Measurements from ENCODE around the gene DHX38. TPM values are rescaled to one million over a fixed set of nuclear protein-coding genes. Genes with fewer than 3 reads are reported as not detected.
"Not testable (repeated sequence)": the region's sequence is repeated elsewhere in the genome, so short reads cannot be mapped to it uniquely, and the experiment has no call there.

Gene DHX38
- total RNA-seq, 1 donor from 2014 or later, result 31.6 TPM

DNA sequence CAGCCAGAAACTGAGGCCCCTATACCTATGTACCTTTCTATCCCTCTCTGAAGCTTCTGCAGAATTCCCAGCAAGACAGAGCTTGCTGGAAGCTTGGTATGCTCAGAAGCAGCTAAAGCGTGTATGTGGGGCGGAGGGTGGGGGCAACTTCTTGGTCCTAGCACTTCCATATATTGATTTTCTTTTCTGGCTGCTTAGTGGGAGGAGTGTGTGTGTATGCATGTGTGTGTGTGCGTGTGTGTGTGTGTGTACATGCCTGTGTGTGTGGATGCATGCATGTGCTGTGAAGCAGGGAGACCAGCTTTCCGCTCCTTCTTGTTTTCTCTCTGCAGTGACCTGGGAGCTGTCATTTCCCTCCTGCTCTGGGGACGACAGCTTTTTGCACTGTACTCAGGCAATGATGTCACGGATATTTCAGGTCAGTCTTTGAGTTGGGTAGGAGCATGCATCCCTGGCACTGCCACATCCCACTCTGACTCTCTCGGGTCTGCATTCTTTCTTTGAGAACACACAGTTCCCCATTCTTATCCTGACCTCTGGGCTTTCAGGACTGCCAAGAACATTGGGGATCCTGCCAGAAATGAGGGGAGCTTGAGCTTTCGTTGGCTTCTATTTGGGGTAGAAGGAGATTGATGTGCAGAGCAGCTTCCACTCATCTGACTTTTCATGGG lies 20.0 kb upstream of the DHX38 start:
- DNase-seq (ENCODE audit: low spot score), result no peak
- H3K36me3 Mint-ChIP-seq, result no peaks in the 10 kb centered on the region
- TF ChIP-seq CTCF (IDR thresholded peaks at IDR 0.05), result no peak
- TF ChIP-seq EZH2phosphoT487 (IDR thresholded peaks at IDR 0.05), result no peak
- no peak for TF ChIP-seq EZH2 (IDR thresholded peaks at IDR 0.05)
- no peak overlapping the region for H3K4me3 ChIP-seq
- H3K27ac ChIP-seq, result no peak overlapping the region
- H4K20me1 ChIP-seq (ENCODE audit: low read depth), result no peaks in the 10 kb centered on the region
- no peaks in the 10 kb centered on the region for H3K9me3 ChIP-seq (ENCODE audit: low read depth)
- H3K4me1 ChIP-seq, result peaks cover 20% of the 10 kb centered on the region
- H3K9ac ChIP-seq, result no peak overlapping the region
- no peak overlapping the region for H3K27ac Mint-ChIP-seq
- peak overlapping the region; percentile 93 for H2AFZ ChIP-seq (replicated peaks)
- no peak overlapping the region for H3K4me2 ChIP-seq
- no peak overlapping the region for H3K4me3 Mint-ChIP-seq
- H3F3A ChIP-seq (ENCODE audit: low read depth), result peaks cover 12% of the 10 kb centered on the region
- no peaks in the 10 kb centered on the region for H3K36me3 ChIP-seq
- H3K4me1 Mint-ChIP-seq, result peaks cover 6% of the 10 kb centered on the region
- H3K79me2 ChIP-seq (ENCODE audit: low read depth), result no peaks in the 10 kb centered on the region
- H3K27me3 Mint-ChIP-seq (ENCODE audit: insufficient read depth, low read depth), result peaks cover 2% of the 10 kb centered on the region
- H3K9me3 Mint-ChIP-seq, result no peaks in the 10 kb centered on the region
- H3K27me3 ChIP-seq, result no peaks in the 10 kb centered on the region

DNA sequence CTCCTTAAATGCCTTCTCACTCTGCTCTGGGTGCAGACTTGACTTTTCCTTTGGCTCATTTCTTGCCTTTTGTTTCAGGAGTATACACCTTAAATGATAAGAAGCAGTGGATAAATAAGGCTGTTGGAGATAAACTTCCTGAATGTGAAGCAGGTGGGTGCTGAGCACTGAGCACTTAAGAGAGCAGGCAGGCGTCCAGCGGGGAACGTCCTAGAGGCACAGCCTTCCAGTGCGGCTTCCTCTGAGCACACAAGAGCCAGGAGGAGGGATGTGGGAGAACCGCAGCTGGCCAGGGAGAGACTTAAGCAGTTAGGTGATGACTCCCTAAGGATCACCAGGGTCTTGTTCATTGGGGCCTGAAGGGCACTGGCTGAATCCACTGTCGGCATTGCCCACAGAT lies 18.6 kb upstream of the DHX38 start:
- H3K4me1 Mint-ChIP-seq; H3K27me3 Mint-ChIP-seq (ENCODE audit: insufficient read depth, low read depth); H3K9me3 Mint-ChIP-seq; H3K27ac ChIP-seq; H3K36me3 ChIP-seq; H3K27me3 ChIP-seq; H3K36me3 Mint-ChIP-seq; H3K79me2 ChIP-seq (ENCODE audit: low read depth); H3K4me3 ChIP-seq; H3K4me2 ChIP-seq; H3K9me3 ChIP-seq (ENCODE audit: low read depth); H2AFZ ChIP-seq (replicated peaks); H3K4me3 Mint-ChIP-seq; H3K27ac Mint-ChIP-seq; H3K9ac ChIP-seq; H4K20me1 ChIP-seq (ENCODE audit: low read depth); DNase-seq (ENCODE audit: low spot score): not testable (repeated sequence)
- Histone ChIP-seq H3K4me1 (peaks cover 20% of the 10 kb centered on the region), H3F3A (ENCODE audit: low read depth) (peaks cover 12% of the 10 kb centered on the region)

DNA sequence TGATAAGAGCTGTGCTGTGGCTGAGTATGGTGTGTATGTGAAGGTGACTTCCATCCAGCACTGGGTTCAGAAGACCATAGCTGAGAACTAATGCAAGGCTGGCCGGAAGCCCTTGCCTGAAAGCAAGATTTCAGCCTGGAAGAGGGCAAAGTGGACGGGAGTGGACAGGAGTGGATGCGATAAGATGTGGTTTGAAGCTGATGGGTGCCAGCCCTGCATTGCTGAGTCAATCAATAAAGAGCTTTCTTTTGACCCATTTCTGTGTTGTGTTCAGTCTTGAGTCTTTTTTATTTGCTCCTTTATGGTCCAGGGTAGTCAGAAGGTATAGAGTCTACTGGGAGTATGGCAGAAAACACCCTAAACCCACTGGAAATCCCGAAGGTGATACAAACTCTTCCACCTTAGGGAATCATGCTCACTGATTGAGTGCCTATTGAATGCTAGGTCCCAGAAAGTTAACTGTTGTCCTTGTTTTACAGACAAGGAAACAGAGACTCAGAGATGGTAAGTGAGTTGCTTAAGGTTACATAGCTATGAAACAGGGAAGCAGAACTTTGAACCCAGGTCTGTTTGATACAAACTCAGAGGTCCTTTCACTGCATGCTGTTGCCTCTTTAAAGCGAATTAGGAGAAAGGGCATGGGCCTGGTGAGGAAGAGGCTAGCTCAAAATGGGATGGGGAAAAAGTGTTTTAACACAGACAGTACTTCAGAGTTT lies 16.5 kb upstream of the DHX38 start:
- DNase-seq (ENCODE audit: low spot score); H3K27me3 Mint-ChIP-seq (ENCODE audit: insufficient read depth, low read depth); H3K9ac ChIP-seq; H3K4me3 Mint-ChIP-seq; H3K4me3 ChIP-seq; H3K27ac Mint-ChIP-seq; H3K36me3 Mint-ChIP-seq; H3K4me1 Mint-ChIP-seq; H3K27me3 ChIP-seq; H3K9me3 Mint-ChIP-seq; H3K79me2 ChIP-seq (ENCODE audit: low read depth); H2AFZ ChIP-seq (replicated peaks); H3K36me3 ChIP-seq; H3K27ac ChIP-seq; H3K9me3 ChIP-seq (ENCODE audit: low read depth); H4K20me1 ChIP-seq (ENCODE audit: low read depth); H3K4me2 ChIP-seq: not testable (repeated sequence)
- peaks cover 15% of the 10 kb centered on the region for H3K4me1 ChIP-seq
- peaks cover 11% of the 10 kb centered on the region for H3F3A ChIP-seq (ENCODE audit: low read depth)

DNA sequence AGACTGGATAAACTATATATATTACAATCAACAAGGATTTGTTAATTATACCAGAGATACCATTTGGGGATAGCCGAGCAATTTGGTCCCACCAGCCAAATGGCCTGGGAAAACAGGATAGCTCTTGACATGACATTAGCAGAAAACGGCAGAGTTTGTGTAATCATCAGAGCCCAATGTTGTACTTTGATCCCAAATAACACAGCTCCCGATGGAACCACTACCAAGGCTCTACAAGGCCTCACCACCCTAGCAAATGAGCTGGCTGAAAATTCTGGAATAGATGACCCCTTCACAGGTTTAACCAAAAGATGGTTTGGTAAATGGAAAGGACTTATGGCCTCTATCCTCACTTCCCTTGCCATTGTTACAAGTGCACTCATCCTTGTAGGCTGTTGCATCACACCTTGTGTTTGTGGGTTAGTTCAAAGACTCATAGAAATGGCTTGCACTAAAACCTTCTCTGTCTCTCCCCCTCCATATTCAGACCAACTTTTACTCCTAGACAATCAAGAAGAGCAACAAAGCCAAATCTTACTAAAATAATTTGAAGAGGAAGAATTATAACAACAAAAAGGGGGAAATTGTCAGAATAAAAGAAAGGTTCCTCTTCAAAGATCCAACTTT lies 9.8 kb upstream of the DHX38 start:
- Histone ChIP-seq H3K27me3 (no peaks in the 10 kb centered on the region), H3K4me3 (no peak overlapping the region), H3K9ac (no peak overlapping the region), H3K9me3 (ENCODE audit: low read depth) (no peaks in the 10 kb centered on the region), H2AFZ (replicated peaks) (no peak overlapping the region), H3K36me3 (no peaks in the 10 kb centered on the region), H3K4me2 (no peak overlapping the region), H3F3A (ENCODE audit: low read depth) (no peaks in the 10 kb centered on the region), H4K20me1 (ENCODE audit: low read depth) (no peaks in the 10 kb centered on the region), H3K27ac (no peak overlapping the region), H3K4me1 (no peaks in the 10 kb centered on the region), H3K79me2 (ENCODE audit: low read depth) (no peaks in the 10 kb centered on the region)
- Mint-ChIP-seq H3K27ac (no peak overlapping the region), H3K27me3 (ENCODE audit: insufficient read depth, low read depth) (peaks cover under 1% of the 10 kb centered on the region), H3K9me3 (no peaks in the 10 kb centered on the region), H3K4me3 (no peak overlapping the region), H3K36me3 (peaks cover 24% of the 10 kb centered on the region), H3K4me1 (no peaks in the 10 kb centered on the region)
- DNase-seq (ENCODE audit: low spot score), result no peak
- TF ChIP-seq EZH2phosphoT487 (IDR thresholded peaks at IDR 0.05) (no peak), CTCF (IDR thresholded peaks at IDR 0.05) (no peak), EZH2 (IDR thresholded peaks at IDR 0.05) (no peak)

Measured in neural progenitor cell (in vitro differentiated cells).